GM21619 (cell line): ENCODE measurements around the gene BACE1-AS.
"Not testable (repeated sequence)": the region's sequence is repeated elsewhere in the genome, so short reads cannot be mapped to it uniquely, and the experiment has no call there.

Experiments
- ATAC-seq: cut with Tn5 transposase; IDR thresholded peaks from one replicate; pipeline ENCODE4 v1.9.1; 2021; ENCODE audit not compliant: unreplicated experiment

The BACE1-AS gene

GRCh38 chr11:117290809-117291396, at the start of gene BACE1-AS:
Gene BACE1-AS, plus strand, starts transcription at chr11:117291346.
- ATAC-seq, result no peak

- no peak for ATAC-seq
These were observed 42.8 kb upstream of the BACE1-AS start for GRCh38 chr11:117248341-117248740.

- ATAC-seq, result no peak
These were observed 41.6 kb upstream of the BACE1-AS start for GRCh38 chr11:117249571-117249970.

GRCh38 chr11:117251506-117251905, 39.6 kb upstream of the BACE1-AS start:
- no peak for ATAC-seq

- no peak for ATAC-seq
These were observed 35.2 kb upstream of the BACE1-AS start for GRCh38 chr11:117255966-117256365.

GRCh38 chr11:117256573-117256972, 34.6 kb upstream of the BACE1-AS start:
- no peak for ATAC-seq

- ATAC-seq, result no peak
These were observed 32.6 kb upstream of the BACE1-AS start for GRCh38 chr11:117258576-117258975.

GRCh38 chr11:117259417-117259816, 31.7 kb upstream of the BACE1-AS start:
- no peak for ATAC-seq

- not testable (repeated sequence) for ATAC-seq
These were observed 26.4 kb upstream of the BACE1-AS start for GRCh38 chr11:117264624-117265323.

GRCh38 chr11:117265745-117266144, 25.4 kb upstream of the BACE1-AS start:
- ATAC-seq, result no peak

- no peak for ATAC-seq
These were observed 21.3 kb upstream of the BACE1-AS start for GRCh38 chr11:117269856-117270255.

GRCh38 chr11:117271208-117271607, 19.9 kb upstream of the BACE1-AS start:
- no peak for ATAC-seq

- not testable (repeated sequence) for ATAC-seq
These were observed 19.0 kb upstream of the BACE1-AS start for GRCh38 chr11:117272175-117272574.

- no peak for ATAC-seq
These were observed 17.4 kb upstream of the BACE1-AS start for GRCh38 chr11:117273550-117274289.

- ATAC-seq, result no peak
These were observed 12.8 kb upstream of the BACE1-AS start for GRCh38 chr11:117278347-117278746.

- no peak for ATAC-seq
These were observed 11.3 kb upstream of the BACE1-AS start for GRCh38 chr11:117279711-117280376.

- no peak for ATAC-seq
These were observed 10.0 kb upstream of the BACE1-AS start for GRCh38 chr11:117281159-117281558.

- ATAC-seq, result no peak
These were observed 9.3 kb upstream of the BACE1-AS start for GRCh38 chr11:117281869-117282268.

- ATAC-seq, result no peak
These were observed 8.2 kb upstream of the BACE1-AS start for GRCh38 chr11:117282956-117283355.

GRCh38 chr11:117284053-117284452, 7.1 kb upstream of the BACE1-AS start:
- ATAC-seq, result no peak

GRCh38 chr11:117286588-117286987, 4.6 kb upstream of the BACE1-AS start:
- no peak for ATAC-seq
